ENCODE results near the gene SELENOM.
A peak's percentile ranks its signal among the peaks of the same experiment; 100 is the strongest.

Gene SELENOM

GRCh38 chr22:31124811-31125465 is 17.6 kb upstream of the SELENOM start:
- no peak overlapping the region for H2AFZ ChIP-seq
- H3K9me3 ChIP-seq (ENCODE audit: control insufficient read depth, low read length) = no peaks in the 10 kb centered on the region
- H3K79me2 ChIP-seq = peaks cover 32% of the 10 kb centered on the region
- TF ChIP-seq CTCF (IDR thresholded peaks at IDR 0.05) = no peak
- peak overlapping the region; percentile 86 for H3K4me3 ChIP-seq (ENCODE audit: low read depth, low read length)
- H3K4me2 ChIP-seq (ENCODE audit: low read length) = peak overlapping the region; percentile 89
- peak overlapping the region; percentile 93 for H3K27ac ChIP-seq
- H3K4me1 ChIP-seq = peaks cover 33% of the 10 kb centered on the region
- no peaks in the 10 kb centered on the region for H3K36me3 ChIP-seq (ENCODE audit: control insufficient read depth, insufficient read depth, low read length)
- no peaks in the 10 kb centered on the region for H3K27me3 ChIP-seq (ENCODE audit: control insufficient read depth, insufficient read depth, low read length)
- H3K9ac ChIP-seq = peak overlapping the region; percentile 28

- Histone ChIP-seq H3K36me3 (ENCODE audit: control insufficient read depth, insufficient read depth, low read length) (no peaks in the 10 kb centered on the region), H2AFZ (no peak overlapping the region), H3K4me3 (ENCODE audit: low read depth, low read length) (peak overlapping the region; percentile 86), H3K4me1 (peaks cover 33% of the 10 kb centered on the region), H3K9me3 (ENCODE audit: control insufficient read depth, low read length) (no peaks in the 10 kb centered on the region), H3K27ac (peak overlapping the region; percentile 93), H3K27me3 (ENCODE audit: control insufficient read depth, insufficient read depth, low read length) (no peaks in the 10 kb centered on the region), H3K79me2 (peaks cover 32% of the 10 kb centered on the region), H3K9ac (no peak overlapping the region), H3K4me2 (ENCODE audit: low read length) (peak overlapping the region; percentile 89)
- TF ChIP-seq CTCF (IDR thresholded peaks at IDR 0.05) = no peak
Measured at GRCh38 chr22:31124290-31124689, 16.9 kb upstream of the SELENOM start.

DNA sequence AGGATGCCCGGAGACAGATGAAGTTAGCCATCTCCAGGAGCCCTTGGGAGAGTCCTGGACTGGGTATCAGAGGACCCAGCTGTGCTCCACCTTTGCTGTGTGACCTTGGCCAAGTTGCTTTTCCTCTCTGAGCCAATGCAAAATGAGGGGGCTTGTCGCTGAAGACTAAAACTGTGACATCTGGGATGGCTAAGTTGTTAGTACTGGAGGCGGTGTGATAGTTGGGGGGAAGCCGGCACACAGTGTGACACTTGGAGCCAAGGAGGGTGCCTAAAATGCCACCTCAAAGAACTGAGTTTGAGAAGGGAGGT is 15.9 kb upstream of the SELENOM start:
- H2AFZ ChIP-seq = no peak overlapping the region
- peak overlapping the region; percentile 89 for H3K4me2 ChIP-seq (ENCODE audit: low read length)
- H3K79me2 ChIP-seq = peaks cover 32% of the 10 kb centered on the region
- H3K4me3 ChIP-seq (ENCODE audit: low read depth, low read length) = peak overlapping the region; percentile 86
- peaks cover 36% of the 10 kb centered on the region for H3K4me1 ChIP-seq
- no peaks in the 10 kb centered on the region for H3K27me3 ChIP-seq (ENCODE audit: control insufficient read depth, insufficient read depth, low read length)
- no peaks in the 10 kb centered on the region for H3K9me3 ChIP-seq (ENCODE audit: control insufficient read depth, low read length)
- H3K36me3 ChIP-seq (ENCODE audit: control insufficient read depth, insufficient read depth, low read length) = no peaks in the 10 kb centered on the region
- no peak for TF ChIP-seq CTCF (IDR thresholded peaks at IDR 0.05)
- peak overlapping the region; percentile 95 for H3K9ac ChIP-seq
- H3K27ac ChIP-seq = peak overlapping the region; percentile 93

DNA sequence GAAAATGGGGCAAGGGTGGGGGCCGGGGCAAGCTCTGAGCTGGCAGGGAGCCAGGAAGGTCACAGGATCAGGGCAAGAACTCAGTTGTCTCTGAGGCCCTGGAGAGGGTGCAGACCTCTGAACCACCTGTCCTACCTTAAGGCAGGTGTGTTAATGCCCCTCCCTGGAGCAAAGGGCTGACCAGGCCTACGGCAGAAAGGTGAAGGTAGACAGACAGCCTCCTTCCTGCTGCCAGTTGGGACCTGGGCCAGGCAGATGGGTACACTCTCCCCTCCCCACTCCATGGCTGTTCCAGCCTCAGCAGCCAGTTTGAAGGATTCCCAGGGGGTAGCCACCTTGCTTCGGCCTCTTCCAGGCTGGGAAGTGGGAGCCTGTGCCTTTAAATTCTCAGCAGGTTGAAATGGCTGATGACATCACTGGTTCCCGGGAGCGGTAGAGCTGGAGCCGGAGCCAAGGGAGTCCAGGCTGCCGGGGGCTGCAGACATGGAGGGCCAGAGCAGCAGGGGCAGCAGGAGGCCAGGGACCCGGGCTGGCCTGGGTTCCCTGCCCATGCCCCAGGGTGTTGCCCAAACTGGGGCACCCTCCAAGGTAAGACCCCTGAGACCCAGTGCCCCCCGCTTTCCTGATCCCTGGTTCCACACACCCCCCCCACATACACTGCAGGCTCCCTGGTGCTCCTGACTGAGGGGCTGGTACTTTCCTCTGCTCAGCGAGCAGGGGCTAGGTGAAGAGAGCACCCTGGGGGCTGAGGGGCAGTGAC is 15.3 kb upstream of the SELENOM start, which contains the start of gene INPP5J:
TSS of gene INPP5J (plus strand) at position 435 of the 760 bp plus-strand sequence. CDS start at position 484, 49 bp downstream.
- H3K9me3 ChIP-seq (ENCODE audit: control insufficient read depth, low read length) = no peaks in the 10 kb centered on the region
- H3K9ac ChIP-seq = peak within 1 kb of the TSS; percentile 95
- TF ChIP-seq CTCF (IDR thresholded peaks at IDR 0.05) = no peak
- peaks cover 31% of the 10 kb centered on the region for H3K4me1 ChIP-seq
- peaks cover 32% of the 10 kb centered on the region for H3K79me2 ChIP-seq
- peak within 1 kb of the TSS; percentile 62 for H2AFZ ChIP-seq
- peak within 1 kb of the TSS; percentile 89 for H3K4me2 ChIP-seq (ENCODE audit: low read length)
- no peaks in the 10 kb centered on the region for H3K27me3 ChIP-seq (ENCODE audit: control insufficient read depth, insufficient read depth, low read length)
- peak within 1 kb of the TSS; percentile 86 for H3K4me3 ChIP-seq (ENCODE audit: low read depth, low read length)
- H3K27ac ChIP-seq = peak within 1 kb of the TSS; percentile 93
- no peaks in the 10 kb centered on the region for H3K36me3 ChIP-seq (ENCODE audit: control insufficient read depth, insufficient read depth, low read length)

All from parathyroid adenoma (tissue), 2 donors.